ENCODE results near the gene ADGRD1.

The ADGRD1 gene

DNA sequence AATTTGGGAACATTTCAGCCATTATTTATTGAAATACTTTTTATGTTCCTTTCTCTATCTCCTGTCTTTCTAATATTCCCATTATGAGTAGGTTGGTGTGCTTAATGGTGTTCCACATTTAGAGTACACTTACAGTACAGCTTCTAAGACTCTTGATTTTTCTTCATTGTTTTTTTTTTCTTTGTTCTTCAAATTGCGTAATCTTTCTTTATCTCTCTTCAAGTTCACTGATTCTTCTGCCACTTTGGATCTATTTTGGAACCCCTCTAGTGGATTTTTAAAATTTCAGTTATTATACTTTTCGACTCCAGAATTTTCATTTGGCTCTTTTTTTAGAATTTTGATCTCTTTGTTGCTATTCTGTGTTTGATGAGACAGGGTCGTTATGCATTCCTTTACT, 157.7 kb downstream of the ADGRD1 start:
- no peak for TF ChIP-seq EZH2 (IDR thresholded peaks at IDR 0.05; ENCODE audit: borderline replicate concordance, low read length)
- TF ChIP-seq, protein P1, sequence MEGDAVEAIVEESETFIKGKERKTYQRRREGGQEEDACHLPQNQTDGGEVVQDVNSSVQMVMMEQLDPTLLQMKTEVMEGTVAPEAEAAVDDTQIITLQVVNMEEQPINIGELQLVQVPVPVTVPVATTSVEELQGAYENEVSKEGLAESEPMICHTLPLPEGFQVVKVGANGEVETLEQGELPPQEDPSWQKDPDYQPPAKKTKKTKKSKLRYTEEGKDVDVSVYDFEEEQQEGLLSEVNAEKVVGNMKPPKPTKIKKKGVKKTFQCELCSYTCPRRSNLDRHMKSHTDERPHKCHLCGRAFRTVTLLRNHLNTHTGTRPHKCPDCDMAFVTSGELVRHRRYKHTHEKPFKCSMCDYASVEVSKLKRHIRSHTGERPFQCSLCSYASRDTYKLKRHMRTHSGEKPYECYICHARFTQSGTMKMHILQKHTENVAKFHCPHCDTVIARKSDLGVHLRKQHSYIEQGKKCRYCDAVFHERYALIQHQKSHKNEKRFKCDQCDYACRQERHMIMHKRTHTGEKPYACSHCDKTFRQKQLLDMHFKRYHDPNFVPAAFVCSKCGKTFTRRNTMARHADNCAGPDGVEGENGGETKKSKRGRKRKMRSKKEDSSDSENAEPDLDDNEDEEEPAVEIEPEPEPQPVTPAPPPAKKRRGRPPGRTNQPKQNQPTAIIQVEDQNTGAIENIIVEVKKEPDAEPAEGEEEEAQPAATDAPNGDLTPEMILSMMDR (IDR thresholded peaks at IDR 0.05; ENCODE audit: low read length) = no peak
- no peak overlapping the region for H3K4me2 ChIP-seq (ENCODE audit: low read length)
- no peak overlapping the region for H2AFZ ChIP-seq (ENCODE audit: low read length)
- H3K27ac ChIP-seq (ENCODE audit: low read depth, low read length, poor library complexity, severe bottlenecking) = no peak overlapping the region
- no peak overlapping the region for H3K9ac ChIP-seq (ENCODE audit: low read length)
- no peaks in the 10 kb centered on the region for H3F3A ChIP-seq (ENCODE audit: insufficient read depth, low read length)
- no peaks in the 10 kb centered on the region for H3K4me1 ChIP-seq (ENCODE audit: insufficient read depth, low read length, severe bottlenecking)
- H4K20me1 ChIP-seq (ENCODE audit: insufficient read depth, low read length) = no peaks in the 10 kb centered on the region
- no peak overlapping the region for H3K4me3 ChIP-seq (ENCODE audit: low read depth, low read length, poor library complexity, severe bottlenecking)
- H3K9me3 ChIP-seq (ENCODE audit: low read length) = no peaks in the 10 kb centered on the region
- no peaks in the 10 kb centered on the region for H3K9me2 ChIP-seq (ENCODE audit: low read depth, low read length)
- H3K27me3 ChIP-seq (ENCODE audit: insufficient read depth, low read length) = no peaks in the 10 kb centered on the region; the same call in 1 of the 2 replicates
- no peaks in the 10 kb centered on the region for H3K79me2 ChIP-seq (ENCODE audit: insufficient read depth, low read length)
- H3K36me3 ChIP-seq (ENCODE audit: insufficient read depth, low read length) = no peaks in the 10 kb centered on the region

DNA sequence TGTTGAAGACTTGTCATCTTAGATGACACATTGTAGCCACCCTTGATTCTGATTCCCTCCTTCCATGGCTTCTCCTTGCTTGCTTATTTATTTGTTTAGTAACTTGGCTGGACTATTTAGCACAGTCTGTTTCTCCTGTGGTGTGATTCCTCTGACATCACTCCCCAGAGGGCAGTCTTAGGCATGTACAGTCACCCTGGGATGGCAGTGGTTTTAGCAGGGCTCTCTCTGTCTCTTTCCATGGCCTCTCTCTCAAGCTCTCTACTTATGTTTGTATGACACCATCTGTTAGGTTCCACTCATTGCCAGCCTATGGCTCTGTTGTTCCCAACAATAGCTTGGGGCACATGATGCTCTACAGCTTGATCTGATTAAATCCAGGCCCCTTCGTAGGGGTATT, 158.3 kb downstream of the ADGRD1 start:
- Histone ChIP-seq H3K27me3 (ENCODE audit: insufficient read depth, low read length) (no peaks in the 10 kb centered on the region; the same call in 1 of the 2 replicates), H3K4me3 (ENCODE audit: low read depth, low read length, poor library complexity, severe bottlenecking) (no peak overlapping the region), H3K27ac (ENCODE audit: low read depth, low read length, poor library complexity, severe bottlenecking) (no peak overlapping the region), H3K4me1 (ENCODE audit: insufficient read depth, low read length, severe bottlenecking) (no peaks in the 10 kb centered on the region), H3K9ac (ENCODE audit: low read length) (no peak overlapping the region), H2AFZ (ENCODE audit: low read length) (no peak overlapping the region), H3K79me2 (ENCODE audit: insufficient read depth, low read length) (no peaks in the 10 kb centered on the region), H3K9me3 (ENCODE audit: low read length) (no peaks in the 10 kb centered on the region), H3K9me2 (ENCODE audit: low read depth, low read length) (no peaks in the 10 kb centered on the region), H4K20me1 (ENCODE audit: insufficient read depth, low read length) (no peaks in the 10 kb centered on the region), H3F3A (ENCODE audit: insufficient read depth, low read length) (no peaks in the 10 kb centered on the region), H3K36me3 (ENCODE audit: insufficient read depth, low read length) (no peaks in the 10 kb centered on the region), H3K4me2 (ENCODE audit: low read length) (no peak overlapping the region)
- TF ChIP-seq EZH2 (IDR thresholded peaks at IDR 0.05; ENCODE audit: borderline replicate concordance, low read length) = no peak
- TF ChIP-seq, protein P1 (IDR thresholded peaks at IDR 0.05; ENCODE audit: low read length) = no peak

DNA sequence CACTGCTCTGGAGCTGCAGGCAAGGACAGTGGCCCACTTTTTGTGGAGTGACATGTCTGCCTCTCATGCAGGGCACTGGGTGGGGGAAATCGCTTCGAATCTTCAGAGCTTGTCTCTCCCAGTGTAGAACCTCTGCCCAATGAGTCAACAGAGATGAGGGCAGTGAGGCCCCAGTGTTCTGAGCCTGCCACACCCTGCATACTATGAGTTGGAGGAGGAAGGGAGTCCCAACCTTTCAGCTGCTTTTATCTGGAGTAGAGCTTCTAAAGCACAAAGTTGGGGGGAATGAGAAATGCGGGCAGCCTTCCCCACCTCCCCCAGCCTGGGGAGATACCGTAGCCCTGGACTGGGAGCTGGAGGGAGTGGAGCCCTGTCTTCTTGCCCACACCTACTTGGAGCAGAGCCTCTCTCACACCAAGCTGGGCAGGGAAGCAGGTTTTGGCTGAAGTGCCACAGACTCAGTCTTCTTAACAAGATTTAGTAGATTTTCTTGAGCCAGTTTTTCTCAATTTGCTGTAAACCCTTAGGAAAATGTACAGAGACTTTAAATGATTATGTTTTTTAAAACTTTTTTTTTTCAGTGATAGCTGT, 159.1 kb downstream of the ADGRD1 start:
- H2AFZ ChIP-seq (ENCODE audit: low read length) = no peak overlapping the region
- H4K20me1 ChIP-seq (ENCODE audit: insufficient read depth, low read length) = no peaks in the 10 kb centered on the region
- no peaks in the 10 kb centered on the region for H3K9me2 ChIP-seq (ENCODE audit: low read depth, low read length)
- H3K4me2 ChIP-seq (ENCODE audit: low read length) = no peak overlapping the region
- no peak overlapping the region for H3K4me3 ChIP-seq (ENCODE audit: low read depth, low read length, poor library complexity, severe bottlenecking)
- H3K4me1 ChIP-seq (ENCODE audit: insufficient read depth, low read length, severe bottlenecking) = no peaks in the 10 kb centered on the region
- H3K36me3 ChIP-seq (ENCODE audit: insufficient read depth, low read length) = no peaks in the 10 kb centered on the region
- no peaks in the 10 kb centered on the region for H3K79me2 ChIP-seq (ENCODE audit: insufficient read depth, low read length)
- H3K27me3 ChIP-seq (ENCODE audit: insufficient read depth, low read length) = peaks cover 4% of the 10 kb centered on the region; the same call in 1 of the 2 replicates
- H3K27ac ChIP-seq (ENCODE audit: low read depth, low read length, poor library complexity, severe bottlenecking) = no peak overlapping the region
- H3F3A ChIP-seq (ENCODE audit: insufficient read depth, low read length) = no peaks in the 10 kb centered on the region
- TF ChIP-seq, protein P1 (IDR thresholded peaks at IDR 0.05; ENCODE audit: low read length) = no peak
- no peak for TF ChIP-seq EZH2 (IDR thresholded peaks at IDR 0.05; ENCODE audit: borderline replicate concordance, low read length)
- H3K9ac ChIP-seq (ENCODE audit: low read length) = no peak overlapping the region
- no peaks in the 10 kb centered on the region for H3K9me3 ChIP-seq (ENCODE audit: low read length)

Data from OCI-LY1 (cell line).